RWPE2 (cell line): ENCODE data around the gene WAPL.
A peak's percentile ranks its signal among the peaks of the same experiment; 100 is the strongest.

Source experiments
- ATAC-seq: fragments of 200-7000 bp; cut with Tn5 transposase; 3 replicates; pipeline ENCODE4 v1.9.1; 2021; ENCODE audit warnings: low read depth
- DNase-seq: peaks from one replicate; pipeline ENCODE4 v3.0.0-alpha.2; 2020; ENCODE audit warnings: low spot score
- H3K27ac ChIP-seq: fragments of 450-650 bp; 2 replicates; pipeline ENCODE4 v1.5.1; 2017; ENCODE audit warnings: mild to moderate bottlenecking; ENCODE audit not compliant: poor library complexity, severe bottlenecking
- H3K27me3 ChIP-seq: fragments of 250-450 bp; sonication (Bioruptor Pico); 2 replicates; pipeline ENCODE4 v1.5.1; 2021; ENCODE audit warnings: mild to moderate bottlenecking, moderate library complexity; ENCODE audit not compliant: insufficient read depth, poor library complexity, severe bottlenecking
- H3K36me3 ChIP-seq: fragments of 250-450 bp; sonication (Bioruptor Pico); 2 replicates; pipeline ENCODE4 v1.5.1; 2020; ENCODE audit warnings: low read depth, mild to moderate bottlenecking, moderate library complexity
- H3K4me1 ChIP-seq: fragments of 250-450 bp; sonication (Bioruptor Pico); 2 replicates; pipeline ENCODE4 v1.5.1; 2021; ENCODE audit warnings: mild to moderate bottlenecking, moderate library complexity; ENCODE audit not compliant: insufficient read depth, poor library complexity, severe bottlenecking
- H3K4me3 ChIP-seq: fragments of 250-450 bp; sonication (Bioruptor Pico); 2 replicates; pipeline ENCODE4 v1.5.1; 2021; ENCODE audit warnings: mild to moderate bottlenecking, moderate library complexity; ENCODE audit not compliant: severe bottlenecking
- H3K9me3 ChIP-seq: fragments of 250-450 bp; sonication (Bioruptor Pico); 2 replicates; pipeline ENCODE4 v1.5.1; 2021; ENCODE audit warnings: mild to moderate bottlenecking, moderate library complexity; ENCODE audit not compliant: severe bottlenecking
- CTCF ChIP-seq: fragments of 450-650 bp; IDR thresholded peaks from one replicate; pipeline ENCODE4 v1.5.1; 2017; ENCODE audit warnings: mild to moderate bottlenecking, moderate library complexity; ENCODE audit not compliant: poor library complexity, severe bottlenecking

Gene WAPL

GRCh38 chr10:86399514-86399878, 122.1 kb downstream of the WAPL start:
- Histone ChIP-seq H3K4me3 (peak overlapping the region; percentile 53), H3K27ac (peak overlapping the region; percentile 6), H3K9me3 (no peaks in the 10 kb centered on the region), H3K27me3 (no peaks in the 10 kb centered on the region), H3K36me3 (no peaks in the 10 kb centered on the region), H3K4me1 (peaks cover 3% of the 10 kb centered on the region)
- ATAC-seq (no peak), DNase-seq (no peak)
- TF ChIP-seq CTCF = no peak

GRCh38 chr10:86397120-86397519, 124.5 kb downstream of the WAPL start:
- Histone ChIP-seq H3K27ac (no peak overlapping the region), H3K4me3 (no peak overlapping the region), H3K4me1 (peaks cover 3% of the 10 kb centered on the region), H3K9me3 (no peaks in the 10 kb centered on the region), H3K36me3 (no peaks in the 10 kb centered on the region), H3K27me3 (no peaks in the 10 kb centered on the region)
- no peak for TF ChIP-seq CTCF
- DNase-seq (no peak), ATAC-seq (no peak)

DNA sequence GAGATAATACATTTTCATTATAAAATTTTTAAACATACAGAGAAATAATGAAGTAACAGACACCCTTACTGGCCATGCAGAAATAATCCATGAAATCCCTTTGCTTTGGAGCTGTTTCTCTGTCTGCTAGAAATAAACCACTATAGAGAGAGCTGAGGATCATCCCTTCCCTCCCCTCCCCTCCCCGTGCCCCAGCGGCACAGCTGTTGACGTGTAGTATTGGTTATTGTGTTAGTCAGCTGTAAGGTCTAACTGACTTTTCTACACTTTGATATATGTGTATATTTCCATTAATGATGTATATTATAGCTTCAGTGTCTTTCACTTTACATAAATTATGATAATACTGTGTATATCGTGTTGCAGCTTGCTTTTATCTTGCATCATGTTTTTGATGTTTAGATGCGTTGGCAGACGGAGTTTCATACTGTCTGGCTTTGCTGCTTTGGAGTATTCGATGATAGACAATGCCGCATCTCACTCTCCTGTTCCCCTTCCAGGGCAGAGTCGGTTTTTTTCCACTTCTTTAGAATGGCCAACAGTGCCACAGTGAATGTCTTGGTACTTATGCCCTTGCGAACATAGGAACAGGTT, 127.6 kb downstream of the WAPL start:
- TF ChIP-seq CTCF = no peak
- no peak overlapping the region for H3K27ac ChIP-seq
- no peaks in the 10 kb centered on the region for H3K36me3 ChIP-seq
- no peaks in the 10 kb centered on the region for H3K9me3 ChIP-seq
- H3K4me3 ChIP-seq = no peak overlapping the region
- H3K27me3 ChIP-seq = no peaks in the 10 kb centered on the region
- DNase-seq (no peak), ATAC-seq (no peak)
- no peaks in the 10 kb centered on the region for H3K4me1 ChIP-seq

- ATAC-seq (no peak), DNase-seq (no peak)
- Histone ChIP-seq H3K27me3 (no peaks in the 10 kb centered on the region), H3K4me3 (no peak overlapping the region), H3K4me1 (no peaks in the 10 kb centered on the region), H3K27ac (no peak overlapping the region), H3K9me3 (no peaks in the 10 kb centered on the region), H3K36me3 (no peaks in the 10 kb centered on the region)
- no peak for TF ChIP-seq CTCF
Measured at GRCh38 chr10:86393362-86393761, 128.2 kb downstream of the WAPL start.

GRCh38 chr10:86392723-86393094, 128.9 kb downstream of the WAPL start:
- no peak overlapping the region for H3K4me3 ChIP-seq
- TF ChIP-seq CTCF = no peak
- H3K27ac ChIP-seq = no peak overlapping the region
- H3K36me3 ChIP-seq = no peaks in the 10 kb centered on the region
- no peaks in the 10 kb centered on the region for H3K9me3 ChIP-seq
- ATAC-seq = no peak
- H3K4me1 ChIP-seq = no peaks in the 10 kb centered on the region
- DNase-seq = no peak
- H3K27me3 ChIP-seq = no peaks in the 10 kb centered on the region
